ENCODE measurements around the gene MARCKSL1. TPM values are rescaled to one million over a fixed set of nuclear protein-coding genes. Genes with fewer than 3 reads are reported as not detected.
"Not testable (repeated sequence)": the region's sequence is repeated elsewhere in the genome, so short reads cannot be mapped to it uniquely, and the experiment has no call there.

The MARCKSL1 gene
- total RNA-seq, 1 donor from 2014 or later = 12.0 TPM

GRCh38 chr1:32299327-32299726, 36.7 kb downstream of the MARCKSL1 start:
- intact Hi-C loops (cut with DNase I) = no loop called here
- no peak for DNase-seq (ENCODE audit: low spot score)

- DNase-seq (ENCODE audit: low spot score); intact Hi-C loops (cut with DNase I): not testable (repeated sequence)
Observed at GRCh38 chr1:32298211-32298610, 37.8 kb downstream of the MARCKSL1 start.

- DNase-seq (ENCODE audit: low spot score) = peak; percentile 98
- intact Hi-C loops (cut with DNase I) = loop anchor here (2.0 kb wide), 1 partner anchor 41 kb away; the partner anchor contains the start of gene LCK
Observed at GRCh38 chr1:32291708-32292538, 44.1 kb downstream of the MARCKSL1 start, which contains the start of gene HDAC1. HDAC1 (plus strand) TSS chr1:32292083; CDS start chr1:32292170, 87 bp downstream.

GRCh38 chr1:32291145-32291707, 44.8 kb downstream of the MARCKSL1 start:
- intact Hi-C loops (cut with DNase I) = loop anchor here (2.0 kb wide), 1 partner anchor 40 kb away; the partner anchor contains the start of gene LCK
- no peak for DNase-seq (ENCODE audit: low spot score)

GRCh38 chr1:32289256-32289655, 46.8 kb downstream of the MARCKSL1 start:
- intact Hi-C loops (cut with DNase I) = no loop called here

GRCh38 chr1:32286763-32287162, 49.3 kb downstream of the MARCKSL1 start:
- intact Hi-C loops (cut with DNase I) = no loop called here
- no peak for DNase-seq (ENCODE audit: low spot score)

More at GRCh38 chr1:32289256-32289655, 46.8 kb downstream of the MARCKSL1 start:
- DNase-seq (ENCODE audit: low spot score) = no peak

- no peak for DNase-seq (ENCODE audit: low spot score)
- intact Hi-C loops (cut with DNase I) = no loop called here
Observed at GRCh38 chr1:32285658-32286057, 50.4 kb downstream of the MARCKSL1 start.

- intact Hi-C loops (cut with DNase I); DNase-seq (ENCODE audit: low spot score): not testable (repeated sequence)
Observed at GRCh38 chr1:32284777-32285176, 51.3 kb downstream of the MARCKSL1 start.

Other genes starting within 250 kb of the MARCKSL1 start
- gene KPNA6, start 228.2 kb downstream of the MARCKSL1 start, total RNA-seq = 81.4 TPM
- 24.5 TPM for gene TXLNA, start 156.6 kb downstream of the MARCKSL1 start, total RNA-seq
- 10.2 TPM for gene CCDC28B, start 135.6 kb downstream of the MARCKSL1 start, total RNA-seq
- 0.78 TPM for gene IQCC, start 130.6 kb downstream of the MARCKSL1 start, total RNA-seq
- not detected for gene DCDC2B, start 127.1 kb downstream of the MARCKSL1 start, total RNA-seq
- gene TMEM234, start 113.9 kb downstream of the MARCKSL1 start, total RNA-seq = 12.3 TPM
- 91.5 TPM for gene EIF3I, start 113.8 kb downstream of the MARCKSL1 start, total RNA-seq
- gene FAM167B, start 89.0 kb downstream of the MARCKSL1 start, total RNA-seq = 5.4 TPM
- gene LCK, start 85.0 kb downstream of the MARCKSL1 start, total RNA-seq = 0.54 TPM
- 29.9 TPM for gene HDAC1, start 44.1 kb downstream of the MARCKSL1 start, total RNA-seq
- 3.2 TPM for gene FAM229A, start 26.3 kb upstream of the MARCKSL1 start, total RNA-seq
- 2.6 TPM for gene TSSK3, start 26.3 kb upstream of the MARCKSL1 start, total RNA-seq
- 41.3 TPM for gene BSDC1, start 58.2 kb upstream of the MARCKSL1 start, total RNA-seq
- gene ZBTB8B, start 128.8 kb upstream of the MARCKSL1 start, total RNA-seq = not detected
- 3.0 TPM for gene ZBTB8A, start 203.2 kb upstream of the MARCKSL1 start, total RNA-seq

All from cardiac septum (tissue), 1 donor.